ENCODE results near the gene CPSF4L. TPM values are rescaled to one million over a fixed set of nuclear protein-coding genes. Genes with fewer than 3 reads are reported as not detected.
A peak's percentile ranks its signal among the peaks of the same experiment; 100 is the strongest.

CPSF4L gene
- total and polyA plus RNA-seq, 2 of the 13 experiments (the other 11 are each of a cell fraction or from before 2014, with no cell fraction given): 0.73 to 1.6 TPM

GRCh38 chr17:73201215-73202069 is 60.2 kb downstream of the CPSF4L start (continued):
- no peak; the same call in 1 of the 2 replicates for TF ChIP-seq ZNF646 (CRISPR knock-in tag; IDR thresholded peaks at IDR 0.05)
- 0 out of 2 replicates have a peak, but pooled peaks have one; percentile 25 for TF ChIP-seq ZNF383 (CRISPR knock-in tag; IDR thresholded peaks at IDR 0.05; ENCODE audit: borderline replicate concordance)
- TF ChIP-seq ZNF12 (CRISPR knock-in tag; IDR thresholded peaks at IDR 0.05): peak; percentile 78; the same call in 1 of the 2 replicates
- TF ChIP-seq ZNF781 (CRISPR knock-in tag; IDR thresholded peaks at IDR 0.05; ENCODE audit: borderline replicate concordance, not compliant biosample characterization): peak; percentile 75
- 0 out of 2 replicates have a peak, but pooled peaks have one; percentile 45 for TF ChIP-seq ZNF557 (CRISPR knock-in tag; IDR thresholded peaks at IDR 0.05)
- 0 out of 2 replicates have a peak, but pooled peaks have one; percentile 21 for TF ChIP-seq NFKBIZ (CRISPR knock-in tag; IDR thresholded peaks at IDR 0.05)
- TF ChIP-seq ZBTB43 (CRISPR knock-in tag; conservative IDR thresholded peaks at IDR 0.05): peak; percentile 88
- TF ChIP-seq PREB (CRISPR knock-in tag; IDR thresholded peaks at IDR 0.05): no peak
- no peak for TF ChIP-seq GRHL1 (CRISPR knock-in tag; conservative IDR thresholded peaks at IDR 0.05)
- no peak for TF ChIP-seq ZNF274 (CRISPR knock-in tag; IDR thresholded peaks at IDR 0.05)
- TF ChIP-seq ZSCAN30 (CRISPR knock-in tag; IDR thresholded peaks at IDR 0.05): no peak
- TF ChIP-seq SALL2 (CRISPR knock-in tag; IDR thresholded peaks at IDR 0.05): 0 out of 2 replicates have a peak, but pooled peaks have one; percentile 60
- 0 out of 2 replicates have a peak, but pooled peaks have one; percentile 71 for TF ChIP-seq ZNF275 (CRISPR knock-in tag; IDR thresholded peaks at IDR 0.05; ENCODE audit: borderline replicate concordance)
- peak; percentile 60; the same call in 1 of the 2 replicates for TF ChIP-seq CBFB (CRISPR knock-in tag; IDR thresholded peaks at IDR 0.05)

Measured in HepG2 (cell line).